OCI-LY3 (cell line): ENCODE results near the gene LGI2.

ENCODE experiments used
- H2AFZ ChIP-seq: fragments of 200-600, 300-600 bp; shearing (Covaris generic); 2 replicates; pipeline ENCODE4 v1.6.0; 2014; ENCODE audit warnings: antibody characterized with exemption, low read depth, low read length
- H3K27ac ChIP-seq: fragments of 200-600, 300-600 bp; sonication (generic); 2 replicates; pipeline ENCODE4 v1.5.1; 2014; ENCODE audit warnings: mild to moderate bottlenecking, low read length, moderate library complexity, mixed read lengths
- H3K27me3 ChIP-seq: fragments of 200-600, 300-600 bp; sonication (generic); 2 replicates; pipeline ENCODE4 v1.6.1; 2014; ENCODE audit warnings: low read depth, low read length, mixed read lengths
- H3K36me3 ChIP-seq: fragments of 200-600, 300-600 bp; sonication (generic); replicated peaks from 2 replicates; pipeline ENCODE3; 2014; ENCODE audit warnings: low read depth, low read length, mixed read lengths
- H3K4me1 ChIP-seq: fragments of 300-600, 200-600 bp; sonication (generic); 2 replicates; pipeline ENCODE4 v1.6.1; 2014; ENCODE audit warnings: low read length, mixed read lengths
- H3K4me2 ChIP-seq: fragments of 200-600, 300-600 bp; sonication (generic); 2 replicates; pipeline ENCODE4 v1.6.1; 2014; ENCODE audit warnings: low read length, mixed read lengths
- H3K4me3 ChIP-seq: fragments of 300-600, 200-600 bp; sonication (generic); 2 replicates; pipeline ENCODE4 v1.5.1; 2014; ENCODE audit warnings: antibody characterized with exemption, mild to moderate bottlenecking, low read length, moderate library complexity
- H3K79me2 ChIP-seq: fragments of 300-600, 200-600 bp; shearing (Covaris generic); 2 replicates; pipeline ENCODE4 v1.6.1; 2014; ENCODE audit warnings: mild to moderate bottlenecking, low read length, mixed read lengths
- H3K9ac ChIP-seq: fragments of 300-600, 200-600 bp; shearing (Covaris generic); 2 replicates; pipeline ENCODE4 v1.6.0; 2014; ENCODE audit warnings: mild to moderate bottlenecking, low read length, moderate library complexity
- H3K9me3 ChIP-seq: fragments of 200-600, 300-600 bp; shearing (Covaris generic); 2 replicates; pipeline ENCODE4 v1.6.1; 2014; ENCODE audit warnings: low read length, mixed read lengths; ENCODE audit not compliant: insufficient read depth
- H4K20me1 ChIP-seq: fragments of 200-600, 300-600 bp; sonication (generic); 2 replicates; pipeline ENCODE4 v1.6.1; 2016; ENCODE audit warnings: low read length, mixed read lengths; ENCODE audit not compliant: insufficient read depth
- CTCF ChIP-seq: fragments of 200-600, 300-600 bp; sonication (generic); IDR thresholded peaks from 2 replicates; pipeline ENCODE4 v1.5.1; 2014; ENCODE audit warnings: antibody characterized with exemption, low read length, low read depth
- EZH2phosphoT487 ChIP-seq: fragments of 200-600 bp; shearing (Covaris generic); IDR thresholded peaks from 2 replicates; pipeline ENCODE4 v1.6.1; 2018; ENCODE audit warnings: antibody characterized with exemption, mixed run types, low read depth

The LGI2 gene

GRCh38 chr4:25013756-25014661 lies 16.7 kb downstream of the LGI2 start:
- no peaks in the 10 kb centered on the region for H3K79me2 ChIP-seq
- no peak overlapping the region for H3K4me3 ChIP-seq
- no peaks in the 10 kb centered on the region for H4K20me1 ChIP-seq
- no peaks in the 10 kb centered on the region for H3K27me3 ChIP-seq
- no peaks in the 10 kb centered on the region for H3K9me3 ChIP-seq
- TF ChIP-seq CTCF: no peak
- TF ChIP-seq EZH2phosphoT487: no peak
- no peaks in the 10 kb centered on the region for H3K4me1 ChIP-seq
- H2AFZ ChIP-seq: no peak overlapping the region
- no peak overlapping the region for H3K27ac ChIP-seq
- H3K4me2 ChIP-seq: no peak overlapping the region
- H3K36me3 ChIP-seq: no peaks in the 10 kb centered on the region
- H3K9ac ChIP-seq: no peak overlapping the region

GRCh38 chr4:25012655-25013054 lies 18.1 kb downstream of the LGI2 start:
- H3K4me1 ChIP-seq: no peaks in the 10 kb centered on the region
- H3K4me3 ChIP-seq: no peak overlapping the region
- H3K79me2 ChIP-seq: no peaks in the 10 kb centered on the region
- TF ChIP-seq EZH2phosphoT487: no peak
- TF ChIP-seq CTCF: no peak
- H3K36me3 ChIP-seq: no peaks in the 10 kb centered on the region
- no peak overlapping the region for H3K27ac ChIP-seq
- no peak overlapping the region for H2AFZ ChIP-seq
- H3K27me3 ChIP-seq: no peaks in the 10 kb centered on the region
- no peaks in the 10 kb centered on the region for H3K9me3 ChIP-seq
- no peak overlapping the region for H3K9ac ChIP-seq
- H3K4me2 ChIP-seq: no peak overlapping the region
- no peaks in the 10 kb centered on the region for H4K20me1 ChIP-seq

- Histone ChIP-seq H3K4me2 (no peak overlapping the region), H3K27ac (no peak overlapping the region), H3K79me2 (no peaks in the 10 kb centered on the region), H3K9me3 (no peaks in the 10 kb centered on the region), H4K20me1 (no peaks in the 10 kb centered on the region), H3K36me3 (no peaks in the 10 kb centered on the region), H3K9ac (no peak overlapping the region), H3K4me1 (no peaks in the 10 kb centered on the region), H3K4me3 (no peak overlapping the region), H3K27me3 (no peaks in the 10 kb centered on the region), H2AFZ (no peak overlapping the region)
- TF ChIP-seq CTCF (no peak), EZH2phosphoT487 (no peak)
Measured at GRCh38 chr4:25011135-25011866, 19.4 kb downstream of the LGI2 start.

GRCh38 chr4:25007598-25007997 lies 23.1 kb downstream of the LGI2 start:
- Histone ChIP-seq H3K9ac (no peak overlapping the region), H3K79me2 (no peaks in the 10 kb centered on the region), H3K4me2 (no peak overlapping the region), H3K4me3 (no peak overlapping the region), H3K27ac (no peak overlapping the region), H3K9me3 (no peaks in the 10 kb centered on the region), H4K20me1 (no peaks in the 10 kb centered on the region), H2AFZ (no peak overlapping the region), H3K4me1 (no peaks in the 10 kb centered on the region), H3K36me3 (no peaks in the 10 kb centered on the region), H3K27me3 (0 out of 2 replicates have a peak, but pooled peaks cover 4% of the 10 kb centered on the region)
- no peak for TF ChIP-seq CTCF
- TF ChIP-seq EZH2phosphoT487: no peak
